ENCODE results near the gene TCP11L2.
"Not testable (repeated sequence)": the region's sequence is repeated elsewhere in the genome, so short reads cannot be mapped to it uniquely, and the experiment has no call there.

The TCP11L2 gene

DNA sequence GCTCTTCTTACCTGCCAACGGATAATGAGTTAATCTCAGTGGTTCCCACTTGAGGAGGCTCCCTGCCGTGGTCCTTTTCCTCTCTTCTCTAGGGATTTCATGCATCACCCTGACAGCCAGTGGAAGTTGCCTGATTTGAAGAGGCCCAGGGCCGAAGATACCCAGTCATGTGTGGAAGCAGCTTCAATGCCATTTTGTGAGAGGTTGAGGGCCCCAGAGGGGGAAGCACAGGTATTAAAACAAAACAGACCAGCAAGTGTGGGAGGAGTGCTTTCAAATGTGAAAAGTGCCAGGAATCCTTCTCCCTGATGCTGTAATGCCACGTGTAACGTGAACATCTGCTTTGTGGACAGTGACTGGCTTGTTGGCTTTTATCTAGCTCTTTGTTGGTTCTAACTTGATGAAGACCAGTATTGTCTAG is 1.5 kb downstream of the TCP11L2 start:
- Histone ChIP-seq H3K27ac (ENCODE audit: low read depth in 2 of 2, low read length in 2 of 2) (peak overlapping the region in 1 of 2 donors; percentile 99), H3K27me3 (ENCODE audit: control insufficient read depth in 2 of 2, insufficient read depth in 2 of 2, low read length in 2 of 2) (no peaks in the 10 kb centered on the region), H3K4me1 (ENCODE audit: control insufficient read depth in 2 of 2, insufficient read depth in 2 of 2, low read length in 2 of 2) (peaks cover 34 to 60% of the 10 kb centered on the region in 2 donors)

DNA sequence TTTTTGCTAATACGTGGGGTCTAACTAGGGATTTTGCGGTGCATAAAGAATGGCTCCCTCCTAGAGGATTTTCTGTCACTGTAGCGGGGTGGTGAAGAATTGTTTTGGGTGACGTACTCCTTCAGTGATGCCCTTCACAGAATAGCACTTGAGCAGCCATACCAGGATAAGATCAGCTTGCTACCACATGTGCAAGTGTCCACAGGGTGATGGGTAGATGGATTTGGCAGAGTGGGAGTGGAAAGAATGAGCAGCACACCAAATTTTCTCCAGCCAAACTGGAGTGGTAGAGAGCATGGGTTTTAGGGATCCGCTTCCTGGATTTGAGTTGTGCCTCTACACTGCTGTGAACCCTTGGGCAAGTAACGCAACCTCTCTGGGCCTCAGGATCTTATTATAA is 2.3 kb downstream of the TCP11L2 start:
- peaks cover 28 to 57% of the 10 kb centered on the region in 2 donors for H3K4me1 ChIP-seq (ENCODE audit: control insufficient read depth in 2 of 2, insufficient read depth in 2 of 2, low read length in 2 of 2)
- H3K9ac ChIP-seq (ENCODE audit: low read depth in 1 of 2, low read length in 2 of 2), result no peak overlapping the region
- H3K27me3 ChIP-seq (ENCODE audit: control insufficient read depth in 2 of 2, insufficient read depth in 2 of 2, low read length in 2 of 2), result no peaks in the 10 kb centered on the region
- H3K36me3 ChIP-seq (ENCODE audit: control insufficient read depth in 2 of 2, insufficient read depth in 2 of 2, low read length in 2 of 2), result peaks cover 0 to 3% of the 10 kb centered on the region in 2 donors
- H3K9me3 ChIP-seq (ENCODE audit: control insufficient read depth in 2 of 2, low read length in 2 of 2), result no peaks in the 10 kb centered on the region
- no peak overlapping the region for H3K27ac ChIP-seq (ENCODE audit: low read depth in 2 of 2, low read length in 2 of 2)
- H3K4me3 ChIP-seq (ENCODE audit: low read length in 2 of 2), result peak overlapping the region in 1 of 2 donors; percentile 93

More for the DNA sequence above, 1.5 kb downstream of the TCP11L2 start:
- Histone ChIP-seq H3K36me3 (ENCODE audit: control insufficient read depth in 2 of 2, insufficient read depth in 2 of 2, low read length in 2 of 2) (peaks cover 0 to 3% of the 10 kb centered on the region in 2 donors), H3K9ac (ENCODE audit: low read depth in 1 of 2, low read length in 2 of 2) (no peak overlapping the region), H3K9me3 (ENCODE audit: control insufficient read depth in 2 of 2, low read length in 2 of 2) (no peaks in the 10 kb centered on the region), H3K4me3 (ENCODE audit: low read length in 2 of 2) (peak overlapping the region; percentile 93 to 96)

DNA sequence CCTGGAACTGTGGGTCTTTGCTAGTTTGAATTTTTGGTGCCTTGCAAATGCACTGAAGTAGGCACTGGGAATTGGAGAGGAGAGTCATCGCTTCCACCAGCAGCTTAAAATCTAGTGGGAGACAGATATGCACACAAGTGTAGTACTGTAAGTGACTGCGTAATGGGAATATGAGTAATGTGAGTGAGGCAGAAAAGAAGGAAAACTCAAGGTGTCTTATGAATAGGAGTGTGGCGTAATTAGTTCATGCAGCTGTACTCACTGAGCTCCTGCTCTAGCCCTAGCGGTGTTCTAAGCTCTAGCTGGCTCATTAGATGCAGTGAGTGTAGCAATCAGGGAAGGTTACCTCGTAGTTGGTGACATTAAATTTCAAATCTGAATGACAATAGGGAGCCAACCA is 2.8 kb downstream of the TCP11L2 start:
- H3K27ac ChIP-seq (ENCODE audit: low read depth in 2 of 2, low read length in 2 of 2), result no peak overlapping the region
- peak overlapping the region in 1 of 2 donors; percentile 34 for H3K4me3 ChIP-seq (ENCODE audit: low read length in 2 of 2)
- H3K36me3 ChIP-seq (ENCODE audit: control insufficient read depth in 2 of 2, insufficient read depth in 2 of 2, low read length in 2 of 2), result peaks cover 0 to 3% of the 10 kb centered on the region in 2 donors
- H3K4me1 ChIP-seq (ENCODE audit: control insufficient read depth in 2 of 2, insufficient read depth in 2 of 2, low read length in 2 of 2), result peaks cover 28 to 63% of the 10 kb centered on the region in 2 donors
- no peak overlapping the region for H3K9ac ChIP-seq (ENCODE audit: low read depth in 1 of 2, low read length in 2 of 2)
- H3K9me3 ChIP-seq (ENCODE audit: control insufficient read depth in 2 of 2, low read length in 2 of 2), result no peaks in the 10 kb centered on the region
- H3K27me3 ChIP-seq (ENCODE audit: control insufficient read depth in 2 of 2, insufficient read depth in 2 of 2, low read length in 2 of 2), result no peaks in the 10 kb centered on the region

DNA sequence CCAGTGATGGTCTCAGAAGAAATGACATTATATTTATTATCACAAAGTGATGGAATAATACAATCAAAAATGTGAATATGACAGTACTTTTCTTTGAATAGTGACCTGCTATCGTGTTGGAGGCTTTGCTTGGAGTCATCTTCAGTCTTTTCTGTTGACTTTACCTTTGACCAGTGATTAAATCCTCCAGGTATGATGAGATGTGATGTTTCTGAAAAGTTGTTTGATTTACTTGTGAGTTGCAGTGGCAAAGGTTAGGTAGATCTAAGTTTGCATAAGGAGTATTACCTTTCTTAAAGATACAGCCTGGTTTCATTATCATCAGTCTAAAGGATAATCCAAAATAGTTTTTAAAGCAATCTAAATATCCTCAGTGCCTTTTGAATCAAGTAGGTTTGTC is 4.6 kb downstream of the TCP11L2 start:
- Histone ChIP-seq H3K4me1 (ENCODE audit: control insufficient read depth in 2 of 2, insufficient read depth in 2 of 2, low read length in 2 of 2) (peaks cover 22 to 55% of the 10 kb centered on the region in 2 donors), H3K4me3 (ENCODE audit: low read length in 2 of 2) (peak overlapping the region in 1 of 2 donors; percentile 23), H3K9me3 (ENCODE audit: control insufficient read depth in 2 of 2, low read length in 2 of 2) (no peaks in the 10 kb centered on the region), H3K9ac (ENCODE audit: low read depth in 1 of 2, low read length in 2 of 2) (peak overlapping the region in 1 of 2 donors; percentile 10), H3K27ac (ENCODE audit: low read depth in 2 of 2, low read length in 2 of 2) (no peak overlapping the region), H3K27me3 (ENCODE audit: control insufficient read depth in 2 of 2, insufficient read depth in 2 of 2, low read length in 2 of 2) (no peaks in the 10 kb centered on the region), H3K36me3 (ENCODE audit: control insufficient read depth in 2 of 2, insufficient read depth in 2 of 2, low read length in 2 of 2) (peaks cover 0 to 3% of the 10 kb centered on the region in 2 donors)

DNA sequence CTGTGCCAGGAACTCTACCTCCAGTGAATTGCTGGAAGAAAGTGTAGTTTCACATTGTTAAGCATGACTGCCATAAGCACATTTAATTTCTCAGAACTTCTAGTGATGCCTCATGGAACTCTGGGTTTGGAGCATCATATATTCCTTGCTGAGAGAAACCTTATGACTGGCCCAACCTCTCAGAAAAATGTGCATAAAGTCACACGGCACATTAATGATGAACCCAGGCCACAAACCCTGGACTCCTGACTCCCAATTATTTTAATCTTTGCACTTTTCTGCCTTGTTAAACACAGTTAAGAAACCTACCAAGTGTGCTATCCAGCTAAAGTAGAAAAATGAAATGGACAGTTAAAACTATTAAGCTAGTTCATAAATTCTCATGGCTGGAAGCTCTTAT is 5.6 kb downstream of the TCP11L2 start:
- H3K9me3 ChIP-seq (ENCODE audit: control insufficient read depth in 2 of 2, low read length in 2 of 2), result no peaks in the 10 kb centered on the region
- no peak overlapping the region for H3K27ac ChIP-seq (ENCODE audit: low read depth in 2 of 2, low read length in 2 of 2)
- no peak overlapping the region for H3K4me3 ChIP-seq (ENCODE audit: low read length in 2 of 2)
- H3K9ac ChIP-seq (ENCODE audit: low read depth in 1 of 2, low read length in 2 of 2), result no peak overlapping the region
- H3K36me3 ChIP-seq (ENCODE audit: control insufficient read depth in 2 of 2, insufficient read depth in 2 of 2, low read length in 2 of 2), result peaks cover 0 to 3% of the 10 kb centered on the region in 2 donors
- peaks cover 22 to 54% of the 10 kb centered on the region in 2 donors for H3K4me1 ChIP-seq (ENCODE audit: control insufficient read depth in 2 of 2, insufficient read depth in 2 of 2, low read length in 2 of 2)
- no peaks in the 10 kb centered on the region for H3K27me3 ChIP-seq (ENCODE audit: control insufficient read depth in 2 of 2, insufficient read depth in 2 of 2, low read length in 2 of 2)

DNA sequence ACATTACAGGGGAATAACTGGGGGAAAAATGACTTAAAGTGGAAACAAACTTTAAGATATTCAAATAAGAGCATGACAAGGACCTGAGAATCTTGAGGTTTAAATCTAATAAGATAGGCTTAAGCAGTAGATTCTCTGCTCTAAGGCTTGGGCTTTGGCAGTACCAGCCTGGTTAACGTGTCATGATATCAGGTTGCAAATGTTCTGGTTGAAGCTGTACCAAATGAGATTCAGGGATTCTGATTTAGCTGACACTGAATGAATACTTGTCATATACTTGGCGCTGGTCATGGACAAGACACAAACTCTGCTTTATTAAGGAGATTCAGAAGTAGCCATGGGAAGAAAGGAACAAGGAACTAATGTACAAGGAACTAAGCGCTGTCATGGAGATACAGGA is 6.1 kb downstream of the TCP11L2 start:
- H3K9ac ChIP-seq (ENCODE audit: low read depth in 1 of 2, low read length in 2 of 2), result no peak overlapping the region
- H3K9me3 ChIP-seq (ENCODE audit: control insufficient read depth in 2 of 2, low read length in 2 of 2), result no peaks in the 10 kb centered on the region
- no peak overlapping the region for H3K27ac ChIP-seq (ENCODE audit: low read depth in 2 of 2, low read length in 2 of 2)
- peaks cover 22 to 50% of the 10 kb centered on the region in 2 donors for H3K4me1 ChIP-seq (ENCODE audit: control insufficient read depth in 2 of 2, insufficient read depth in 2 of 2, low read length in 2 of 2)
- H3K4me3 ChIP-seq (ENCODE audit: low read length in 2 of 2), result no peak overlapping the region
- H3K36me3 ChIP-seq (ENCODE audit: control insufficient read depth in 2 of 2, insufficient read depth in 2 of 2, low read length in 2 of 2), result peaks cover 0 to 3% of the 10 kb centered on the region in 2 donors
- no peaks in the 10 kb centered on the region for H3K27me3 ChIP-seq (ENCODE audit: control insufficient read depth in 2 of 2, insufficient read depth in 2 of 2, low read length in 2 of 2)

DNA sequence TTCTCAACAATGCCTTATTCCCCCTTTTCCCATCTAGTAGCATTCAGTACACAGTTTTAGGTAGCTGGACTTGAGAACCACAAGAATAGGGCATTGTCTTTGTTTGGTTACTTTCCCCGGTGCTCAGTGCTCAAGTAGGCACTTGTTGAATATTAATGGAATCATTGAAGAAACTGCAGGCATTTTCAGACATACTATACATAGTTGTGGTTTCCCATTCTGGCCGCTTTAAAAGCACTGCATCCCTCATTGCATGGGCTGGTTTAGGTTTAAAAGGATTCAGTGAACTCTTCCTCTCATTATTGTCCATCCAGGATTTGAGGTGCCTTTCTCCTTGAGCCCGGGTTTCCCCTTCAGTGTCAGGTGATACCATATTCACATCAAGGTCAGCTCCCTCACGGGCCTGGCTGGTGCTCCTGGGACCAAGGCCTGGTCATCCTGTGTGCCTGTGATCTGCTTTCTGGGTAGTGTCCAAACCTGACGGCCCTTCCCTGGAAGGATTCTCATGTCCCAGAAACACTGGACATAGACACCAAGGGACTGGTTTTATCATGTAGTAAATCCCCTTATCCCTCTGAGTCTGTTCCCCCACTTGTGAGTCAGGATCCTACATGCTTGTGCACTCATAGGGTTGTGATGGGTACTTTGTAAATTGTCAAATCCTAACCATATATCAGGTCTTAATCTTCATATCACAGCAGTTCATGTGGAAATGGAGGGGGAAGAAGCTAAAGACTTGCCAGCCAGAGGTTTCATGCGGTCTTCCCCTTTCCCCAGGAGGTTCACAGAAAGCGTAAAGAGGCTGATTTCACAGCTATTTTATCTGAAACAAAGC is 7.4 kb downstream of the TCP11L2 start:
- H3K27me3 ChIP-seq (ENCODE audit: control insufficient read depth in 2 of 2, insufficient read depth in 2 of 2, low read length in 2 of 2), result no peaks in the 10 kb centered on the region
- peaks cover 12 to 40% of the 10 kb centered on the region in 2 donors for H3K4me1 ChIP-seq (ENCODE audit: control insufficient read depth in 2 of 2, insufficient read depth in 2 of 2, low read length in 2 of 2)
- no peak overlapping the region for H3K4me3 ChIP-seq (ENCODE audit: low read length in 2 of 2)
- no peak overlapping the region for H3K9ac ChIP-seq (ENCODE audit: low read depth in 1 of 2, low read length in 2 of 2)
- H3K27ac ChIP-seq (ENCODE audit: low read depth in 2 of 2, low read length in 2 of 2), result peak overlapping the region in 1 of 2 donors; percentile 17
- peaks cover 3 to 4% of the 10 kb centered on the region in 2 donors for H3K36me3 ChIP-seq (ENCODE audit: control insufficient read depth in 2 of 2, insufficient read depth in 2 of 2, low read length in 2 of 2)
- no peaks in the 10 kb centered on the region for H3K9me3 ChIP-seq (ENCODE audit: control insufficient read depth in 2 of 2, low read length in 2 of 2)

DNA sequence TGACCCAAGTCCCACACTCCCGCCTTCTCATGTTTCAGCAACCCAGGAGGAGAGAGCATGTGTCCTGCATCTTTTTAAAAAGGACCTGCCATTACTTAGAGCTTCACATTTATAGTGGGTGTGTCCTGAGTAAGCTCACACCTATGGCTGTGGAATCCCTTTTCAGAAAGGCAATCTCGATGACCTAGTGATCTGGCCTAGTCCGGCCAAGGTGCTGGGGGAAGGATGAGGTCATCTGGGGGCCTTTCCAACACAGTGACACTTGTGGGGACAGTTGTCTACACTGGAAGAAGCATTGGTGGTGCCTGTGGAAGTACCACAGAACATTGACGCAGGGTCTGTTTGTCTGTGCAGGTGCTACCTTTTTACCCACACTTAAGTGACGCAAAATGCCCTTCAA is 8.2 kb downstream of the TCP11L2 start:
- H3K4me3 ChIP-seq (ENCODE audit: low read length in 2 of 2), result no peak overlapping the region
- H3K27me3 ChIP-seq (ENCODE audit: control insufficient read depth in 2 of 2, insufficient read depth in 2 of 2, low read length in 2 of 2), result no peaks in the 10 kb centered on the region
- no peak overlapping the region for H3K9ac ChIP-seq (ENCODE audit: low read depth in 1 of 2, low read length in 2 of 2)
- H3K9me3 ChIP-seq (ENCODE audit: control insufficient read depth in 2 of 2, low read length in 2 of 2), result no peaks in the 10 kb centered on the region
- H3K27ac ChIP-seq (ENCODE audit: low read depth in 2 of 2, low read length in 2 of 2), result peak overlapping the region in 1 of 2 donors; percentile 5
- H3K36me3 ChIP-seq (ENCODE audit: control insufficient read depth in 2 of 2, insufficient read depth in 2 of 2, low read length in 2 of 2), result peaks cover 4 to 5% of the 10 kb centered on the region in 2 donors
- H3K4me1 ChIP-seq (ENCODE audit: control insufficient read depth in 2 of 2, insufficient read depth in 2 of 2, low read length in 2 of 2), result peaks cover 12 to 35% of the 10 kb centered on the region in 2 donors

DNA sequence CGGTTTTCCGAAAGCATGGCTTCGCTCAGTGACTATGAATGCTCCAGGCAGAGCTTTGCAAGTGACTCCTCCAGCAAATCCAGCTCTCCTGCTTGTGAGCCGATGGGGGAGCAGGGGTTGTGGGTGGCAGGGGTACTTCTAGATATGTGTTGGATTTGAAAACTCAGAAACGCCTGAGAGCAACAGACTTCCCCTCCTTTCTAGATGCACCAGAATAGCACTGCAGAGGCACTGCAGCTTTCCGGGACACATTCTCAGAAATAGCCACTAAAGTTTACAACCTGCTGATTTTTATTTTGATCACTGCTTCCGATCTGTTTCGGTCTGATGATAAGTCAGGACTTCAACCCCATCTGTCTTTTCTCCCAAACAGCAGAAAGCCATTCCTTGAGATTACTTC is 8.6 kb downstream of the TCP11L2 start:
- peaks cover 12 to 33% of the 10 kb centered on the region in 2 donors for H3K4me1 ChIP-seq (ENCODE audit: control insufficient read depth in 2 of 2, insufficient read depth in 2 of 2, low read length in 2 of 2)
- no peak overlapping the region for H3K4me3 ChIP-seq (ENCODE audit: low read length in 2 of 2)
- no peaks in the 10 kb centered on the region for H3K9me3 ChIP-seq (ENCODE audit: control insufficient read depth in 2 of 2, low read length in 2 of 2)
- no peaks in the 10 kb centered on the region for H3K27me3 ChIP-seq (ENCODE audit: control insufficient read depth in 2 of 2, insufficient read depth in 2 of 2, low read length in 2 of 2)
- H3K36me3 ChIP-seq (ENCODE audit: control insufficient read depth in 2 of 2, insufficient read depth in 2 of 2, low read length in 2 of 2), result peaks cover 4 to 9% of the 10 kb centered on the region in 2 donors
- H3K9ac ChIP-seq (ENCODE audit: low read depth in 1 of 2, low read length in 2 of 2), result no peak overlapping the region
- H3K27ac ChIP-seq (ENCODE audit: low read depth in 2 of 2, low read length in 2 of 2), result peak overlapping the region in 1 of 2 donors; percentile 5

DNA sequence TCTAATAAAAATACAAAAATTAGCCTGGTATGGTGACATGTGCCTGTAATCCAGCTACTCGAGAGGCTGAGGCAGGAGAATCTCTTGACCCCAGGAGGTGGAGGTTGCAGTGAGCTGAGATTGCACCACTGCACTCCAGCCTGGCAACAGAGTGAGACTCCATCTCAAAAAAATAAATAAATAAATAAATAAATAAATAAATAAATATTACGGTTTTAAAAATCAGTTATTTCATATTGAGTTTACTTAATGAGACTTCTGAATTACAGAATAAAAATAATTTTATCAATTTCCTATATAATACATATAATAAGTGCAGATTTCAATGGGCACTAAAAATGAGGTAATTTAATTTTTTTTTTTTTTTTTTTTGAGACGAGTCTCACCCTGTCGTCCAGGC is 10.9 kb downstream of the TCP11L2 start:
- peaks cover 5 to 15% of the 10 kb centered on the region in 2 donors for H3K4me1 ChIP-seq (ENCODE audit: control insufficient read depth in 2 of 2, insufficient read depth in 2 of 2, low read length in 2 of 2)
- H3K4me3 ChIP-seq (ENCODE audit: low read length in 2 of 2); H3K9ac ChIP-seq (ENCODE audit: low read depth in 1 of 2, low read length in 2 of 2); H3K27ac ChIP-seq (ENCODE audit: low read depth in 2 of 2, low read length in 2 of 2); H3K27me3 ChIP-seq (ENCODE audit: control insufficient read depth in 2 of 2, insufficient read depth in 2 of 2, low read length in 2 of 2); H3K9me3 ChIP-seq (ENCODE audit: control insufficient read depth in 2 of 2, low read length in 2 of 2): not testable (repeated sequence)
- H3K36me3 ChIP-seq (ENCODE audit: control insufficient read depth in 2 of 2, insufficient read depth in 2 of 2, low read length in 2 of 2), result peaks cover 18 to 22% of the 10 kb centered on the region in 2 donors

Measured in mucosa of rectum (tissue), 2 donors.